GM12891 (cell line): ENCODE data around the gene KCNG3.

ENCODE experiments used
- PAX5 ChIP-seq: IDR thresholded peaks from 2 replicates; pipeline ENCODE4 v1.6.1; 2011; ENCODE audit warnings: low read length, moderate library complexity, mild to moderate bottlenecking; ENCODE audit not compliant: insufficient read depth, severe bottlenecking
- POLR2A ChIP-seq: IDR thresholded peaks from 2 replicates; pipeline ENCODE4 v1.6.1; 2011; ENCODE audit warnings: low read depth, low read length, control low read depth
- POLR2AphosphoS5 ChIP-seq: IDR thresholded peaks from 2 replicates; pipeline ENCODE4 v1.6.1; 2011; ENCODE audit warnings: low read depth, low read length, control low read depth

DNA sequence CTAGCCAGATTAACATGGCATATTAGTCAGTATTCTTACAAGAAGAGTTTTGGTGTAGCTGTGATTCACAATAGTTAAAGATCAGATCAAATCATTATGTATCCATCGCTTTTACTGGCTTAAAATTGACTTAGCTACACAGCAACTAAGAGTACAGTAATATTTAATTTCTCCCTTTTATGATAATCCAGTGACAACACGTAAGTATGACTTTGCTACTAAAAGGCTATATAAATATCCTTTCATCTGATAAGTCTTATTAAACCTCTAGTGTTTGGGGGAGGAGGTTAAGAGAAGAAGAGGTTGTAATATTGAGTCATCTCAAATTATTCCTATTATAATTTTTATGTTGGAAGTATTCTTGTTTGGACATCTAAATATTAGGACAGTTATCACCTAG lies 51.0 kb downstream of the KCNG3 start:
- no peak for TF ChIP-seq POLR2AphosphoS5
- TF ChIP-seq POLR2A: no peak
- TF ChIP-seq PAX5: no peak
